LHCN-M2 (cell line): Measurements from ENCODE around the gene STRBP. TPM values are rescaled to one million over a fixed set of nuclear protein-coding genes. Genes with fewer than 3 reads are reported as not detected.
"Not testable (repeated sequence)": the region's sequence is repeated elsewhere in the genome, so short reads cannot be mapped to it uniquely, and the experiment has no call there.

ENCODE experiments used
- DNase-seq: peaks from one replicate; pipeline ENCODE4 v3.0.0-alpha.2; 2012; ENCODE audit warnings: low read depth
- polyA plus RNA-seq: library from polyadenylated mRNA; unstranded; fragments of >200 nt; gene quantifications from one replicate; pipeline ENCODE4 v1.2.1, GENCODE V29; 2012; ENCODE audit warnings: missing spikeins
- total RNA-seq: library from RNA; depleted of rRNA; stranded (reverse); fragments of >200 nt; gene quantifications from 2 replicates; pipeline ENCODE4 v1.2.3, GENCODE V29; 2014; rRNA removed

STRBP gene
- 2.0 and 2.8 TPM in 2 replicates for total RNA-seq
- 2.0 TPM for polyA plus RNA-seq

DNA sequence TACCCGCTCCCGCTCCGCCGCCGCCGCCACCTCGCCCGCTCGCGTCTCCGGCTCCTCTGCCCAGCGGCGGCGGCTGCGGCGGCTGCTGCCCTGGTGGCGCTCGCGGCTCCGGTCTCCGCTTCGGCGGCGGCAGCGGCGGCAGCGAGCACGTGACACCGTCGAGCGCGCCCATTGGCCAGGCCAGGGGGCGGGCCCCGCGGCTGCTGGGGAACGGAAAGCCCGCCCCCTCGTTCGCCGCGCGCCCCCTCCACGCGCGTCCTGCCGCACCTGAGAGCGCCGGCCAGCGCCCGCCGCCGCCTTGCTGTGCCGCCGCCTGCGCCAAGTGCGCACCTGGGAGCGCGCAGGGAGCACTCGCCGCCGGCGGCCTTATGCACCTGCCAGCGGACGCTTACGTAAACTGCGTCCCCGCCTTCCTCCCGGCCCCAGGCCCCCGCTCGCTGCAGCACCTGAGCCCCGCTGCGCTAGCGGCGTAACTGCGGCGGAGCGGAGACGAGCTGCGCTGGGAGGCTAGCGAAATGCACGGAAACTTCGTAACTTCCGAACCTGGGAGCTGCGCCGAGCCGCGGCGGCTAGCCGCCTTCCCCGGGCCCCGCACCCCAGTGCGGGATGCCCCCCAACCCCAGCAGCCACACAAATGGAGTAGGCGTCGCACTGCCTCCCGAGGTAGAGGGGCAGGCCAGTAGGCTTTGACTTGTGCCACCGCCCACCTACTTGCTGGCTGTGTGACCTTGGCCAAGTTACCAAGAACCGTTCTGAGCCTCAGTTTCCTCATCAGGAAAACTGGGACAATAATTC lies at the start of gene STRBP:
Gene STRBP, minus strand, starts transcription at position 122 of the 795 bp plus-strand sequence. CDS start 84,452 bp downstream, outside the sequence.
- peak; percentile 62 for DNase-seq

DNA sequence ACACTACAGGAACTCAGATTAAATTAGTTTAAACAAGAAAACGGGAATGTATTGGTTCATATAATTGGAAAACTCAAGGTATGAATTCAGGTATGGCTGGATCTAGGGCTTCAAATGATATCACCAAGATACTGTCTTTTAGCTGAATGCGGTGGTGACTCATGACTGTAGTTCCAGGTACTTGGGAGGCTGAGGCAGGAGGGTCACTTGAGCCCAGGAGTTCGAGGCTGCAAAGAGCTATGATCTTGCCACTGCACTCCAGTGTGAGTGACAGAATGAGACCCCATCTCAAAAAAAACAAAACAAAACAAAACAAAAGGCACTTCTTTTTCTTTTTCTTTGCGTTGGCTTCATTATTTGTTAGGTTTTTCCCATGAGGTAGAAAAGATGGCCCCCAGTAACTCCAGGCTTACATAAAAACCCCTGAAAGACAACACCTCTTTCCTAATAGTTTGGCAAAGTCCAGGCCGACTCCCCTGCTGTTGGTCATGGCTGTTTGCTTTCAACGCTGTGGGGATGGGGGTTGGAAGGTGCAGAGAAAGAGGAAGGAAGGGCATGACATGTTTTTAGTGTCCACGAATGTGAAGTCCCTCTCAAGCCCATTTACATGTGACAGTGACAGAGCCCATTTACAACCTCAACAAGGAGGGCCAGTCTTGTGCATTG lies 47.8 kb upstream of the STRBP start:
- no peak for DNase-seq

DNA sequence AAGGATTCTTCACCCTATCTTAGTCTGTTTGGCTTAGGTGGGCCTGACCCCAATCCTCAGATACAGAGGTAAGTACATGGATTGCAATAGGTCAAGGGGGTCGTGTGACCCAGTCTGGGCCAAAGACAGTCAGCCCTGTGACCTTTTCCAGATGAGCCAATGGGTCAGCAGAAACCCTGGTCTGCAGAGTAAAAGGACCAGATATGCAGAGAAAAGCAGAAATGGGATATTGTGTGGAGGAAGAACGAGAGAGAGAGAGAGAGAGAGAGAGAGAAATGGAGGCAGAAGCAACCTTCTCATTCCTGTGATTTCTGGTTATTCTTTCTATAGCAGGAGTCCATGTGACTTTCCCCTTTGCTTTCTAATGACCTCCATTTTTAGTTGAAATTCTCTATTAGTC lies 47.2 kb upstream of the STRBP start:
- DNase-seq: no peak

DNA sequence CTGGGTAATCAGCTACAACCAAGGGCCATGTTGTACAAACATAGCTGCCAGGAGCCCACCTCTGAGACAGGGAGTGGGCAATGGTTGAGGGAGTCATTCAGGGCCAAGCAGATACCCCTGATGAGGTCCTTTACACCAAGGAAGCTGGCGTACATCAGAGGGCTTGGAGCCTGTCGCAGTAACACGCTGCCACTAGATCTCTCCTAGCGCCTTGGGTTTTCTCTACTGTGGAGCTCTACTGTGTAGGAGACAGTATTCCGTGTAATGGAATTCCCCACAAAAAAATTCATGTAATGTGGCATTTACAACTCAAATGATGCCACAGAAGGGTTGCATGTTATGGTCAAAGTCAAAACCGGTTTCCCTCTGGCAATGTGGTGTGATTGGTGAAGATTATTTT lies 46.2 kb upstream of the STRBP start:
- no peak for DNase-seq

DNA sequence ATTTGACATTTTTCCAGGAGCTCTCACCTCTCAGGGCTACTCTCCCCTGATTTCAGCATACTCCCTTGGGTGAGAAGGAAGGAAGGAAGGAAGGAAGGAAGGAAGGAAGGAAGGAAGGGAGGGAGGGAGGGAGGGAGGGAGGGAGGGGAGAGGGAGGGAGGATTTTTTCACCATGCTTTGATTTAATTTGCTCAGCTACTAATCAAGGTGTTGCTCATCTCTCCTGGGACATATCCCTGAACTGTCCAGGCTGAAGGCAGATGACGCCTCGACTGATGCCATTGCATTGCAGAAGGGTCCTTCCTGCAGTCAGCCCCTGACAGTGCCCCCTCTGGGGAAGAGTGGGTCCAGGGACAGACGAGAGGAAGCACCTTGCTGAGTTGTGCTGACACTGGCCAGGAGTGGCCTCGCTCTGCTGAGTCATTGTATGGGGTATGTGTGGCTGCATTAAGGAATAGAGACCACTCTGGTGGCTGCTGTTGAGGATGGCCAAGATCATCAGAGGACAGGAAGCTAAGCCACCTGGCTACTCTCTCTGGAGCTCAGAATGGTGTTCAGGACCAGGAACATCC lies 44.0 kb upstream of the STRBP start:
- DNase-seq: no peak

DNA sequence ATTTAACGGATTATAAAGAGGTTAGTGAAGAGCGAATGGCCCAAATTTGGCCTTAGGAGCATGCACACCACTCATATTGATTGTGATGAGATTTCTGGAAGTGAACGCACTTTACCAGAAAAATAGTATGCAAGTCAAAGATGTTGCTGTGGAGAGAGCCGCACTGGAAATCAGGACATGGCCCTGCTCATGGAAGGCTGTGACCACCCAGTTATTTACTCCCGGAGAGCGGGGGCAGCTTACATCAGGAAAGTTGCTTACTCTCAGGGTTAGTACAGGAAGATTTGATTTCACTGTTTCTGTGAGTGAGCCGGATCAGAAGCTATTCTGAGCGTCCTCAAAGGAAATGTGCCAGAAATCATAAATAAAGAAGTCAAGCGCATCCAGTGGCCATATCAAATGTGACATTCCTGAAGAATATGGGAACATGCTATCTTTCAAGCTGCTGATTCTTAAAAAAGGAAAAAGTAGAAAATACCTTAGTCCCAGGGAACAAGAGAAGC lies 42.9 kb upstream of the STRBP start:
- no peak for DNase-seq

DNA sequence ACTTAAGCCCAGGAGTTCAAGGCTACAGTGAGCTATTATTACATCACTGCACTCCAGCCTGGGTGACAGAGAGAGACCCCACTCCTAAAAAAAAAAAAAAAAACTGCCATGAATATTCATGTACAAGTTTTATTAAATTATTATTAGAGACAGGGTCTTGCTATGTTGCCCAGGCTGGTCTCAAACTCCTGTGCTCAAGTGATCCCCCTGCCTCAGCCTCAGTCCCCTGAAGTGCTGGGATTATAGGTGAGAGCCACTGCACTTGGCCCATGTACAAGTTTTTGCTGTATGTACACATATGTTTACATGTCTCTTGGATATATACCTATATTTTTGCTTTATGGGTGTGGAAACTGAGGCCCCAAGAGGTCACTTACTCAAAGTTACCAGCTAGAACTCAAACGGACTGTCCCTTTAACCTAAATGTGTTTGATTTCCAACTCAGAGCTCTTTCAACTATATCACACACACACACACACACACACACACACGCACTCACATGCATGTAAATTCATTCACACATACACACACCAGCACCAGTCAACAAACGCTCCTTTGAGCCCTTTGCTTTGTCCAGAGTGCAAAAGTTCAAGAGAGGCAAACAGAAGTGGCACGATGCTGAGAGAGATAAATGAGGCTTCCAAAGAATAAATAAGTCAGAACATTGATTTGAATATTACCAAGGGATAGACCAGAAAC lies 42.3 kb upstream of the STRBP start:
- no peak for DNase-seq

DNA sequence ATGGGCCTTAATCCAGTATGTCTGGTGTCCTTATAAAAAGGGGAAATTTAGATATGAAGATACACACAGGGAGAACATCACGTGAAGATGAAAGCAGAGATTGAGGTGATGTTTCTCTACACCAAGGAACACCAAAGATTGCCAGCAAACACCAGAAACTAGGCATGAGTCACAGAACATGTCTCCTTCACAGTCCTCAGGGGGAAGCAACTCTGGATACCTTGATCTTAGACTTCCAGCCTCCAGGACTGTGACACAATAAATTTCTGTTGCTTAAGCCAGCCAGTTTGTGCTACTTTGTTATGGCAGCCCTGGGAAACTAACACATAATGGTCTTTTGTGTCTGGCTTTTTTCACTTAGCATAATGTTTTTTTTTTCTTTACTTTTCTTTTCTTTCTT lies 41.2 kb upstream of the STRBP start:
- no peak for DNase-seq

DNA sequence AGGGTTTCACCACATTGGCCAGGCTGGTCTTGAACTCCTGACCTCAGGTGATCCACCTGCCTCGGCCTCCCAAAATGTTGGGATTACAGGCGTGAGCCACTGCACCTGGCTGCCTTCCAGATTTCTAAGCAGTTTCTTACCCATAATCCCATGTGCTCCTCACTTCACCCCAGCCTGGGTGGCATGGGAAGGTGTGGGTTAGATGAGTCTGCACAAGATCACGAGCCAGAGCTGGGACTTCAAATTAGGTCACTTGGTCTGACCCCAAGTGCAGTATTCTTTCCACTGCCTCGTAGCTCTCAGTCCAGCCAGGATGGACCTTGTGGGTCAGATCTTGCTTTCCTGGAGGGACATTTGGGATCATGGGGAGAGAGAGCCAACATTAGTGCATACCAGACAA lies 37.5 kb upstream of the STRBP start:
- DNase-seq: no peak

DNA sequence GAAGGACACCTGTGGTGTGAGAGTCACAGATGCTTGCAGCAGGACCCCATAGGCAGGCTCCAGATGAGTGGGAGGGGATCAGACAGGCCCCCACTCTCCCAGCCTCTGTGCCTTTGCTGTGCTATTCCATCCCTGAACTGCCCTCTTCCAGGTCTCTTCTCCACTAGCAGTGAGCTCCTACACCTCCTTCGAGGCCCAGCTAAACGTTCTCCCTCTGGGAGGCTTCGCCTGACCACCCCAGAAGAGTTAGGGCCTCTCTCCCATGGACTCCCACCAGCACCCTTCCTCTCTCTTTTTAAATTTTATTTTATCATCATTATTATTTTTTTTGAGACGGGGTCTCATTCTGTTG lies 35.9 kb upstream of the STRBP start:
- no peak for DNase-seq

DNA sequence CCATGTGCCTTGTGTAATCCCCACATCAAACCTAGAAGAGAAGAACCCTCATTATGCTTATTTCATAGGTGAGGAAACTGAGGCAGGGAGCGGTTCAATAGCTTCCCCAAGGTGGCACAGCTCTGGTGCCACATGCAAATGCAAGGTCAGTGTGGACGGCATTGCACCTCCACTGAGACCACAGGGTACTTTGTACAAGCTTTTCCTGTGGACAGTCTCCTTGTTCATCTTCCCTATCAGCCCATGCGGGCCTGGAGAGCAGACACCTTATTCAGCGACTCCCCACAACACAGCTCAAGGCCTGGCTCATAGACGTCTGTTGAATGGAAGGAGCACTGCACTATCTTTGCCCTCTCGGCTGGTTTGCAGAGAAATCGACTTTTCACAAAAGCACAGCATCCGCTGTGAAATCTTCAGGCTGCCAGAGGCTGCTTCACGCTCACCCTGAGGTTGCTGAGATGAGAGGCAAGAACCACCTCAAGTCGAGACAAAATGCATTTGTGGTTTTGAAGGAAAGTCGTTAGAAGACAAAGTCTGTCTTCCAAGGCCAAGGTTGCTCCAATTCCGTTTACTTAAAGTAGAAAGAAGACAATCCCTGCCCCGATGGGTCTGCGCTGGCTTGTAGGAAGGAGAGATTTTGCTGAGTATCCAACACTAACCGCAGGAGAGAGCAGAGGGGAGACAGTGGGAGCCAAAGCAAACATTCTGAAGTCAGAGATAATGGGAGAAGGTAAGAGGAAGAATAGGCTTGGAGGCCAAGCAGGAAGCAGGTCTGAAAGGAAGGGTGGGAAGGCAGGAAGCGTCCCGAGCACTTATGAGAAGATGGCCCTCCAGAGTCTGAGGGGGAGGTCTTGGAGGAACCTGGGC lies 34.2 kb upstream of the STRBP start:
- no peak for DNase-seq

DNA sequence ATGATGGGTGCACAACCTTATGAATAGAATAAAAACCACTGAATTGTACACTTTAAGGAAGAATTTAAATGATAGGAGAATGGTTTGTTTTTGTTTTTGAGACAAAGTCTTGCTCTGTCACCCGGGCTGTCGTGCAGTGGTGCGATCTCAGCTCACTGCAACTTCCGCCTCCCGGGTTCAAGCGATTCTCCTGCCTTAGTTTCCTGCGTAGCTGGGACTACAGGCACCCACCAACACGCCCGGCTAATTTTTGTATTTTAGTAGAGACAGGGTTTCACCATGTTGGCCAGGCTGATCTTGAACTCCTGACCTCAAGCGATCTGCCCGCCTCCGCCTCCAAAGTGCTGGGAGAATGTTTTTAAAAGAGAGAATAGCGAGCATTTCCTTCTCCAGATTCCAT lies 33.5 kb upstream of the STRBP start:
- DNase-seq: not testable (repeated sequence)

DNA sequence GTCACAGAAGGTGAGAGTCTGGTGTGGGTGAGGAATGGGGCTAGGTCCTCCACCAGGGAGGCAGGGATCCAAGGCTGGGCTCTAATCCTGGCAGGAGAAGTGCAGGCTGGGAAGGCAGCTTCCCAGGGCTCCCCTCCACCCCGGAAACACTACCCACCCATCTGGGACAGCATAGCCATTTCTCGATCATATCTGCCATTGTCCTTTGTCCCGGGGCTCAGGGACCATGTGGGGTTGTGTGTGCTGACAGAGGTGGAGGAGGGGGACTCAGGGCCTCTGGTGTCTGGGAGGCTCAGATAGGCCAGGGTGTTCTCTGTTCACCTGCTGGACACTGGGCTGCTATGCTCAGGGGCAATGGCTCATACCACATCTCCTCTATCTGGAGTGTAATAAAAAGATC lies 32.2 kb upstream of the STRBP start:
- no peak for DNase-seq

DNA sequence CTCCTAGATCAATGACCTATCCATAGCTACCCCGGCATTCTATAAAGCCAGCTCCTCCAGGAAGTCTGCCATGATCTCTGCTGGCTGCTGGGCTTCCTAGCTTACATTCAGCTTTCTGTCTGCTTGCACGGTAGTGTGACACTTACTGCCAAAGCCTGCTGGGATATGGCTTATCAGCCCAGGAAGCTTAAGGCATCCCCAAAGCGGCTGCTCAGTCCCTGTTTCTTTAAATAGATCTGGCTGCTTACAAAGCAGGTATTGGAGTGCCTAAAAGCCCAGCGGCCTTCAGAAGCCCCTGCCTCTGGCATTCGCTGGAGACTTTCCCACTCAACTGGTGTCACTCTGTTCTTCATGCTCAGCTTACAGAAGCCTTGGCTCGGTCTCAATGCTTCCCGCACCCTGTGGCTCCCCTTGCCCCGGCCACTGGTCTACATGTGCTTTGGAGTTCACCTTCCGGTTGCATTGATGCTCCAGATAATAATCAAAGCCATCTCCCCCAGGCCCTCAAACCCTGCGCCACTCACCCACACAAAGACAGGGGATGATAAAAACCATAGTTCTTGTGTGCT lies 31.3 kb upstream of the STRBP start:
- no peak for DNase-seq

DNA sequence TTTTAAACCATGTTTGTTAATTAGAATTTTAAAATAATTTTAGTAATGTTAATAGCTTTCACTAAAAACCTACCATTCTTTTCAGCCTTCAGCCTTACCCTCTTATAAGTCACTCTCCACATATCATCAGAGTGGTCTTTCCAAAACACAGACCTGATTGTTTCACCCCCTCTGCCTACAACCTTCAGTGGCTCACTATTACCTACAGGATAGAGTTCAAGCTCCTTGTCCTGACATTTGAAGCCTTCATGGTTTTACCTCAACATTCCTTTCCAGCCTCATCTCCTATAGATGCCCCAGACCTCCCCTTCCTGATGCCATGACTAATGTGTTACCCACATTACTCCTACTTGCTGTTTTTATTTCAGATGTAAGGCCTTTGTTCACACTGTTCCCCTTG lies 27.8 kb upstream of the STRBP start:
- no peak for DNase-seq

DNA sequence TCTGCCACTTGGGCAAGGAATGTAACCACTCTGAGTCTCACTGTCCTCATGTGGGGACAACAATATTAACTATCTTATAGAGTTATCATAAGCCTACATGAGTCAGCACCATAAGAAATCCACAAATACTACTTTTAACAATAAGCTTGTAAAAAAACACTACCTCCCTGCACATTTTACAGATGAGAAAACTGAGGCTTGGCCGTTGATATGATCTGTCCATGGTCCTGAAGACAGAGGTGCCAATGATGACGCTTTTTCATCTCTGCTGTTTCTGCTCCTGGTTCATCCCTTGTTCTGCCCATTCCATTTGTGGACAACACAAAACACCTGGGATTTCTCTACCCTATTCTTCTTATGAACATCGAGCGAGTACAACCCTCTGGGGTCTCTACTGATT lies 23.4 kb upstream of the STRBP start:
- DNase-seq: no peak

DNA sequence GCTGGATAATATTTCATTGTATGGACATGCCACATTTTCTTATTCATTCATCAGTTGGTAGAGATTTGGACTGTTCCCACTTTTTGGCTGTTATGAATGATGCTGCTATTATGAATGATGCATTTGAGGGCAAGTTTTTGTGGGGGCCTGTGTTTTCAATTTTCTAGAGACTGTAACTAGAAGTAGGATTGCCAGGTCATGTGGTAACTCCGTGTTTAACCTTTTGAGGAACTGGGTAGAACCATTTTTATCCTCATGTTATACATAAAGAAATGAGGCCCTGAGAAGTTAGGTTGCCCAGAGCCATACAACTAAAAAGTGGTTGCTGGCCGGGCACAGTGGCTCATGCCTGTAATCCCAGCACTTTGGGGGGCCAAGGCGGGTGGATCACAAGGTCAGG lies 22.4 kb upstream of the STRBP start:
- DNase-seq: no peak

DNA sequence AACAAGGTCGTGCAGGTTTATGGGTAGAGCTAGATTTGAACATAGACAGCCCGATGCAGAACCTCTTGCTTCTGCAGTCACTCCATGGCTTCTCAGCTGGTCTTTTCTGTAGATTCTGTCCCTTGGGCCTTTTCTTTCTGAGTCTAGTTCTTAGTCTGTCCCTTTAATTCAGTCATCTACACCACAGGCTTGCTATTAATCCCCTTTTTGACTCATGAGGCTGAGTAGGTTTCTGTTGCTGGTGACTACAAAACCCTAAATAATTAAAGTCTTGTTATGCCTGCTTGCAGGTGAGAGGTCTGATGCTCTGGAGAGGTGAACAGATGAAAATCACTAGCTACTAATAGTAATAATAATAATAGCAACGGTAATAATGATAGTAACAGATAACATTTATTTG lies 19.3 kb upstream of the STRBP start:
- no peak for DNase-seq

DNA sequence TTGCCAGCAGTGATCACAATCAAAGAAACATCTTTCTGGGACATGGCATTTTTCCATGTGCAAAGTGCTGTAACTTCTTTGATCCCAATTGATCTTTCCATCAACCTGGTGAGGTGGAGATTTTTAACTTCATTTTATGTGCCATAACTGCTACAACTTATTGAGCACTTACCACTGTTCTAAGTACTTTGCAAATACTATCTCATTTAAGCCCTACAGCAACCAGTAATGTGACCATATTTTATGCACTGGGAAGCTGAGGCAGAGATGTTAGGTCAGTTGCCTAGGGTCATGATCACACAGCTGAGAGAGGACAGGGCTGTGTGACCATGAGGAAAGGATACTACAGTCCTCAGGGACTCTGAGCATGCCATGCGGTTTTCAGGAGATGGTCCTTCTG lies 17.9 kb upstream of the STRBP start:
- DNase-seq: no peak

DNA sequence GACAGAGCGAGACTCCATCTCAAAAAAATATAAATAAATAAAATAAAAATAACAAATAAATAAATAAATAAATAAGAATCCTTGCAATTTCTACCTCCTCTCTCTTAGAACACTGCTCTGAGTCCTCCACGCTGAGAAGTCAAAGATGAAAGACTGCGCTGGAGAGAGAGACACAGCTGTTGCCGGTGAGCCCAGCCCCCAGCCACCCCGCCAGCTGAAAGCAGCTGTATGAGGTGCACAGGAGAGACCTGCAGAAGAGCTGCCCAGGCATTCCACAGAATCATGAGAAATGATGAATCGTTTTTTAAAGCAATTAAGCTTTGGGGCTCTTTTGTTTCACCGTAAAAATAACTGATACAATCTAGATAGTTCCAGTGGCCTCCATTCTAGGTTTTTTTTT lies 16.3 kb upstream of the STRBP start:
- DNase-seq: no peak

DNA sequence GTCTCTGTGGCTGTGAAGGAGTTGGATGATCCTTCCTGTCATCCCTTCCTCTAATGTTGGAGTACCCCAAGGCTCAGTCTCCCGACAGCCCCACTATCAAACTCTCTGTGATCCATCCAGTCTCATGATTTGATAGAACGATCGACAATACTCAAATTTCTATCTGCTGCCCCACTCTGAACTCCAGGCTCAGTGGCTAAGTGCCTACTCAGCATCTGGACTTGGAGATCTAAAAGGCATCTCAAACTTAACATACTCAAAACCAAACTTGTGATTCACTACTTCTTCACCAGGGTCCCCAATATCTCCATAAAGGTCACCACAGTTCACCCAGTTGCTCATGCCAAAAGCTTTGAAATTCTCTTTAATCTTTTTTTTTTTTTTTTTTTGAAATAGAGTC lies 15.1 kb upstream of the STRBP start:
- DNase-seq: no peak
